Measurements from ENCODE around the gene ESF1. TPM values are rescaled to one million over a fixed set of nuclear protein-coding genes. Genes with fewer than 3 reads are reported as not detected.

The ESF1 gene
- polyA plus RNA-seq, 1 donor, result 20.0 TPM

- no peak overlapping the region for H3K4me3 ChIP-seq (ENCODE audit: low read length)
- no peaks in the 10 kb centered on the region for H3K4me1 ChIP-seq (ENCODE audit: control insufficient read depth, insufficient read depth, low read length)
- DNase-seq, result no peak
- H3K27ac ChIP-seq (ENCODE audit: low read length), result no peak overlapping the region
- peaks cover 2% of the 10 kb centered on the region for H3K27me3 ChIP-seq (ENCODE audit: control insufficient read depth, insufficient read depth, low read length)
- peaks cover 3% of the 10 kb centered on the region for H3K9me3 ChIP-seq (ENCODE audit: control insufficient read depth, low read depth, low read length)
- H3K36me3 ChIP-seq (ENCODE audit: control insufficient read depth, insufficient read depth, low read length), result no peaks in the 10 kb centered on the region
- no CpG with 5 or more reads among the region's 5 CpGs for WGBS (ENCODE audit: insufficient coverage, low lambda C conversion rate)
Measured at GRCh38 chr20:13684566-13685222, 100.0 kb downstream of the ESF1 start.

DNA sequence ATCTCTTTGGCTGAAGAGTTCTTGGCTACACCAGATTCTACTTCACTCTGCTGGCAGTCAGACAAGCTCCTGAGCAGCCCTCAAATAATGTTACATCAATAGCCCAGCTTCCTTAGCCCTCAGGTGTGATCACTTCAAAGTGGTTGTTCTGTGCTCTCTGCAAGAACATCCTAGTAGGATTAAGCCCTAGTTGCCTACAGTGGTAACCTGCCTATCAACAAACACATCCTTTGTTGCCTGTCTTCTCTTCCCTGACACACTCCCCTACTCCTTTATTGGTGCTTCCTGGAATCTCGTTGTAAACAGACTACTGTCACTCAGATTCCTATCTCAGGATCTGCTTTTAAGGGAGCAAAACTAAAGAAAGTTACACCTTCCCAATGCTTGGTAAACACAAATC lies 100.9 kb downstream of the ESF1 start:
- Histone ChIP-seq H3K4me3 (ENCODE audit: low read length) (no peak overlapping the region), H3K4me1 (ENCODE audit: control insufficient read depth, insufficient read depth, low read length) (no peaks in the 10 kb centered on the region), H3K36me3 (ENCODE audit: control insufficient read depth, insufficient read depth, low read length) (no peaks in the 10 kb centered on the region), H3K9me3 (ENCODE audit: control insufficient read depth, low read depth, low read length) (peaks cover 3% of the 10 kb centered on the region), H3K27me3 (ENCODE audit: control insufficient read depth, insufficient read depth, low read length) (peaks cover 2% of the 10 kb centered on the region), H3K27ac (ENCODE audit: low read length) (no peak overlapping the region)
- WGBS (ENCODE audit: insufficient coverage, low lambda C conversion rate), result no CpG with 5 or more reads among the region's 1 CpG
- no peak for DNase-seq

DNA sequence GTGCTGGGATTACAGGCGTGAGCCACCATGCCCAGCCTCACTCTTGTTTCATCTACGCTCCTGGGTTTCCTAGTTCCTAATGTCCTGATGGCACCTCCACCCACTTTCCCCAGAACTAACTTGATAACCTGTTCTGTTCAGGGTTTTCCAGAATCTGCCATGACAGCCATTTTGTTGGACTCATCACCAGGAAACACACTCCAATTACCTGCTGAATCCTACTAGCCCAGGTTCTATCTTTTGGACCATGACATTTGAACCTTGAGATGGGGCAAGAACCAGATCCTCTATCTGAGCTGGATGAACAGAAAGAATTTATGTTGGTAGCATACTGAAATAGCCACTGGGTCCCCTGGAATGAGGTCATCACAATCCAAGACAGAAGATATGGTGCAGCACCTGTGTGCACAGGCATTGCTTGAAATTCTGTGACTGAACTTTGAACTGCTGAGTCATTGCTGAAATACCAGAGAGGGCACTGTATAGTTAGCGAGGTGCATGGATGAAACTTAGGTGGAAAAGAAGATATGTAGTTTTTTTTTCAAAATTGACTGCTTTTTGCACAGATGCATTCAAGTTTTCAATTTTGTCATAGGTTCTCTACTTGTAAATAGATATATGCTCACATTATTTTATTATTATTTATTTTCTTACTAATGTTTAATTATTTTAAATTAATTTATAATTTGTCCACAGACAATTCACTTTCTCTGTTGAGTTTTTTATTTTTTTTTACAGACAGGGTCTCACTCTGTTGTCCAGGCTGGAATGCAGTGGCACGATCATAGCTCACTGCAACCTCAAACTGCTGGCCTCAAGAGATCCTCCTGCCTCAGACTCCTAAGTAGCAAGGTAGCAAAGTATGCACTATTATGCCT lies 103.2 kb downstream of the ESF1 start:
- no CpG with 5 or more reads among the region's 4 CpGs for WGBS (ENCODE audit: insufficient coverage, low lambda C conversion rate)
- Histone ChIP-seq H3K27ac (ENCODE audit: low read length) (no peak overlapping the region), H3K27me3 (ENCODE audit: control insufficient read depth, insufficient read depth, low read length) (peaks cover 2% of the 10 kb centered on the region), H3K9me3 (ENCODE audit: control insufficient read depth, low read depth, low read length) (peaks cover 3% of the 10 kb centered on the region), H3K4me3 (ENCODE audit: low read length) (no peak overlapping the region), H3K4me1 (ENCODE audit: control insufficient read depth, insufficient read depth, low read length) (no peaks in the 10 kb centered on the region), H3K36me3 (ENCODE audit: control insufficient read depth, insufficient read depth, low read length) (no peaks in the 10 kb centered on the region)
- DNase-seq, result peak; percentile 74 to 82

DNA sequence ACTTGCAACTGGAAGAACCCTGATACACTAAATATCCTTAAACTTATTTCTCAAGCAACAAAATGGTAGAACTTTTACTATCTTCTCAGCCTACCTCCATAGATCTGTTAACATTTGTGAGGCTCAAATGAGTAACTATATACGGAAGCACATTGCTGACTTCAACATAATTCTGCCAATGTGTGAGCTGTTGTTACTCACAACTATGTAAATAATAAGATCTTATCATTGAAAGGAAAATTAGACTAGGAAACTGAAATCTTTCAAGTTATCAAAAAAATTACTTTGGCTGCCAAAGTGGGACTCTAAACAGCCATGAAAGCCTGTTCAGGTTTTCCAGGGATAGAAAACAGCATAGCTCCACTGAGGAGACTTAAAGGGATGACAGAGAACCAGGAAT lies 105.8 kb downstream of the ESF1 start:
- no peaks in the 10 kb centered on the region for H3K27me3 ChIP-seq (ENCODE audit: control insufficient read depth, insufficient read depth, low read length)
- H3K4me1 ChIP-seq (ENCODE audit: control insufficient read depth, insufficient read depth, low read length), result no peaks in the 10 kb centered on the region
- peaks cover 3% of the 10 kb centered on the region for H3K9me3 ChIP-seq (ENCODE audit: control insufficient read depth, low read depth, low read length)
- no peaks in the 10 kb centered on the region for H3K36me3 ChIP-seq (ENCODE audit: control insufficient read depth, insufficient read depth, low read length)
- H3K27ac ChIP-seq (ENCODE audit: low read length), result no peak overlapping the region
- no peak for DNase-seq
- WGBS (ENCODE audit: insufficient coverage, low lambda C conversion rate), result 86% methylated on average over 1 of the region's 1 CpG
- H3K4me3 ChIP-seq (ENCODE audit: low read length), result no peak overlapping the region

DNA sequence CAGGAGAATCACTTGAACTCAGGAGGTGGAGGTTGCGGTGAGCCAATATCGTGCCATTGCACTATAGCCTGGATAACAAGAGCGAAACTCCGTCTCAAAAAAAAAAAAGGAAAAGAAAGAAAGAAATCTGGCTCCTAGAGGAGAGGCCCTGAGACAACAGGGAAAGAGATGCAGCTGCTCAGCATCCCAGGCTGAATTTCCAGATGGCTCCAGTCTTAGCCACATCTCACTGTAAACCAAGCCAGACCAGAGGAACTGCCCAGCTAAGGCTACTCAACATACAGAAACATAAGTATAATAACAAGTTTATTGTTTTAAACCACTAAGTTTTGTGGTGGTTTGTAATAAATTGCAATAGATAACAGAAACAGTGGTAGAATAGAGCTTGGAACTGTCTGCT lies 107.5 kb downstream of the ESF1 start:
- WGBS (ENCODE audit: insufficient coverage, low lambda C conversion rate), result 75% methylated on average over 4 of the region's 4 CpGs
- no peak for DNase-seq
- Histone ChIP-seq H3K27me3 (ENCODE audit: control insufficient read depth, insufficient read depth, low read length) (no peaks in the 10 kb centered on the region), H3K27ac (ENCODE audit: low read length) (no peak overlapping the region), H3K9me3 (ENCODE audit: control insufficient read depth, low read depth, low read length) (peaks cover 3% of the 10 kb centered on the region), H3K4me3 (ENCODE audit: low read length) (no peak overlapping the region), H3K4me1 (ENCODE audit: control insufficient read depth, insufficient read depth, low read length) (no peaks in the 10 kb centered on the region), H3K36me3 (ENCODE audit: control insufficient read depth, insufficient read depth, low read length) (no peaks in the 10 kb centered on the region)

- Histone ChIP-seq H3K36me3 (ENCODE audit: control insufficient read depth, insufficient read depth, low read length) (no peaks in the 10 kb centered on the region), H3K27me3 (ENCODE audit: control insufficient read depth, insufficient read depth, low read length) (no peaks in the 10 kb centered on the region), H3K4me1 (ENCODE audit: control insufficient read depth, insufficient read depth, low read length) (no peaks in the 10 kb centered on the region), H3K27ac (ENCODE audit: low read length) (no peak overlapping the region), H3K9me3 (ENCODE audit: control insufficient read depth, low read depth, low read length) (peaks cover 3% of the 10 kb centered on the region), H3K4me3 (ENCODE audit: low read length) (no peak overlapping the region)
- no CpG with 5 or more reads among the region's 3 CpGs for WGBS (ENCODE audit: insufficient coverage, low lambda C conversion rate)
- DNase-seq, result no peak
Measured at GRCh38 chr20:13676682-13677081, 108.0 kb downstream of the ESF1 start.

DNA sequence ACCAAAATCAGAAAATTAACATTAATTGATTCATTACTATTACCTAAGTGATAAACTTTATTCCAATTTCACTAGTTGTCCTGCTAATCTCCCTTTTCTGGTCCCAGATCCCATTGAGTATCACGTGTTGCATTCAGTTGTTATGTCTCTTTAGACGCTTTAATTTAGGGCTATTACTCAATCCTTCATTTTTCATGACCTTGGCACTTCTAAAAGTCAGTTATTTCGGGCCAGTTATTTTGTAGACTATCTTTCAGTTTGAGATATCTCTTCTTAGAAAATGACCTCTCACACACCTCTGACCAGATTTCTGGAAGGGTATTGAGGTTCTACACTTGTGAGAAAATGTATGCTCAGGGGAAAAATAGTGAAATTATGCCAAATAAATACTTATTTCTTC lies 112.0 kb downstream of the ESF1 start:
- Histone ChIP-seq H3K4me3 (ENCODE audit: low read length) (no peak overlapping the region), H3K9me3 (ENCODE audit: control insufficient read depth, low read depth, low read length) (no peaks in the 10 kb centered on the region), H3K4me1 (ENCODE audit: control insufficient read depth, insufficient read depth, low read length) (no peaks in the 10 kb centered on the region), H3K27me3 (ENCODE audit: control insufficient read depth, insufficient read depth, low read length) (no peaks in the 10 kb centered on the region), H3K27ac (ENCODE audit: low read length) (no peak overlapping the region), H3K36me3 (ENCODE audit: control insufficient read depth, insufficient read depth, low read length) (no peaks in the 10 kb centered on the region)
- 92% methylated on average over 3 of the region's 3 CpGs for WGBS (ENCODE audit: insufficient coverage, low lambda C conversion rate)
- no peak for DNase-seq

GRCh38 chr20:13671916-13672378 lies 112.8 kb downstream of the ESF1 start:
- Histone ChIP-seq H3K27ac (ENCODE audit: low read length) (no peak overlapping the region), H3K36me3 (ENCODE audit: control insufficient read depth, insufficient read depth, low read length) (no peaks in the 10 kb centered on the region), H3K27me3 (ENCODE audit: control insufficient read depth, insufficient read depth, low read length) (no peaks in the 10 kb centered on the region), H3K9me3 (ENCODE audit: control insufficient read depth, low read depth, low read length) (no peaks in the 10 kb centered on the region), H3K4me3 (ENCODE audit: low read length) (no peak overlapping the region), H3K4me1 (ENCODE audit: control insufficient read depth, insufficient read depth, low read length) (no peaks in the 10 kb centered on the region)
- DNase-seq, result no peak
- WGBS (ENCODE audit: insufficient coverage, low lambda C conversion rate), result 100% methylated on average over 1 of the region's 1 CpG

- no peaks in the 10 kb centered on the region for H3K27me3 ChIP-seq (ENCODE audit: control insufficient read depth, insufficient read depth, low read length)
- no peaks in the 10 kb centered on the region for H3K4me1 ChIP-seq (ENCODE audit: control insufficient read depth, insufficient read depth, low read length)
- no peak overlapping the region for H3K4me3 ChIP-seq (ENCODE audit: low read length)
- no peak for DNase-seq
- WGBS (ENCODE audit: insufficient coverage, low lambda C conversion rate), result 86% methylated on average over 1 of the region's 2 CpGs
- no peaks in the 10 kb centered on the region for H3K9me3 ChIP-seq (ENCODE audit: control insufficient read depth, low read depth, low read length)
- no peaks in the 10 kb centered on the region for H3K36me3 ChIP-seq (ENCODE audit: control insufficient read depth, insufficient read depth, low read length)
- no peak overlapping the region for H3K27ac ChIP-seq (ENCODE audit: low read length)
Measured at GRCh38 chr20:13671512-13671911, 113.2 kb downstream of the ESF1 start.

- no peak overlapping the region for H3K4me3 ChIP-seq (ENCODE audit: low read length)
- no peaks in the 10 kb centered on the region for H3K36me3 ChIP-seq (ENCODE audit: control insufficient read depth, insufficient read depth, low read length)
- no peak overlapping the region for H3K27ac ChIP-seq (ENCODE audit: low read length)
- no peak for DNase-seq
- no peaks in the 10 kb centered on the region for H3K27me3 ChIP-seq (ENCODE audit: control insufficient read depth, insufficient read depth, low read length)
- H3K9me3 ChIP-seq (ENCODE audit: control insufficient read depth, low read depth, low read length), result no peaks in the 10 kb centered on the region
- H3K4me1 ChIP-seq (ENCODE audit: control insufficient read depth, insufficient read depth, low read length), result no peaks in the 10 kb centered on the region
Measured at GRCh38 chr20:13670160-13670559, 114.6 kb downstream of the ESF1 start.
